ENCODE measurements around the gene INPP5E.

Gene INPP5E

DNA sequence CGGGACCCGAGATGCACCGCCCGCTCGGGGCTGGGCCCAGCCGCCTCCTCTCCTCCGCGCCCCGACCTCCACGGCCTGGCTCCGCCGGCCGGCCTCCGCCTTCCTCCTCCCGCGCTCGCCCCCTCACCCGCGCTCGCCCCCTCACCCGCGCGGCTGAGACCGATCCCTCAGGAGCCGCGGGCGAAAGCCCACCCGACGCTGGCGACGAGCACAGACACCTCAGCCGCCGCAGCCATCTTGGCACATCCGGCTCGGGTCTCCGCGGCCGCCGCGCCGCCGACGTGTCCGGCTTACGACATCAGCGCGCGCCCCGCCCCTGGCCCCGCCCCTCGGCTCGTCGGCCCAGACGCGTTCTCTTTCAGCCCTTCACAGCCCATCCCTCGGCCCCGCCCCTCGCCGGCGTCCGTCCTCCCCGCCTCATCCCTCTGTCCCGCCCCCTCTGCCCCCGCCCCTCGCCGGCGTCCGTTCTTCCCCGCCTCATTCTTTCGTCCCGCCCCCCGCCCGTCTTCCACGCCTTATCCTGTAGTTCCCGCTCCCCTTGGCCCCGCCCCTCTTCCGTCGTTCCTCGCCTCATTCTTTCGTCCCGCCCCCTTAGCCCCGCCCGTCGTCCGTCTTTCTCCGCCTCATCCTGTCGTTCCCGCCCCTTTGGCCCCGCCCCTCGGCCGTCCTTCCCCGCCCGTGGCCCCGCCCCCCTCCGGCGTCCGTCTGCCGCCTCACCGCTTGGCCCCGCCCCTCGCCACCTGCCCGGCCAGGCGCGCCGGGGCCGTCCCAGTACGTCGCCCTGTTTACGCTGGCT lies 43.3 kb upstream of the INPP5E start, which contains the start of gene SEC16A (continued):
- TF ChIP-seq ZNF174 (tag by site-specific recombination; IDR thresholded peaks at IDR 0.05) (no peak), ZNF747 (tag by site-specific recombination; IDR thresholded peaks at IDR 0.05) (no peak), ZNF155 (tag by site-specific recombination; IDR thresholded peaks at IDR 0.05) (no peak), MYNN (tag by site-specific recombination; IDR thresholded peaks at IDR 0.05; ENCODE audit: borderline replicate concordance) (no peak), ZNF335 (tag by site-specific recombination; conservative IDR thresholded peaks at IDR 0.05) (no peak; the same call in 1 of the 2 replicates), ZNF510 (tag by site-specific recombination; IDR thresholded peaks at IDR 0.05; ENCODE audit: insufficient replicate concordance) (no peak), ZNF214 (tag by site-specific recombination; IDR thresholded peaks at IDR 0.05; ENCODE audit: borderline replicate concordance) (no peak), ZNF138 (tag by site-specific recombination; IDR thresholded peaks at IDR 0.05; ENCODE audit: borderline replicate concordance) (no peak), MZF1 (tag by site-specific recombination; IDR thresholded peaks at IDR 0.05; ENCODE audit: borderline replicate concordance) (no peak), ZIC2 (tag by site-specific recombination; IDR thresholded peaks at IDR 0.05) (no peak), ZNF571 (tag by site-specific recombination; IDR thresholded peaks at IDR 0.05) (no peak), ZNF146 (tag by site-specific recombination; IDR thresholded peaks at IDR 0.05) (no peak), ZNF112 (tag by site-specific recombination; IDR thresholded peaks at IDR 0.05) (no peak), ZNF2 (tag by site-specific recombination; IDR thresholded peaks at IDR 0.05) (no peak), ZNF629 (tag by site-specific recombination; IDR thresholded peaks at IDR 0.05) (peak; percentile 53), IKZF3 (tag by site-specific recombination; IDR thresholded peaks at IDR 0.05) (no peak), ZBTB7A (tag by site-specific recombination; IDR thresholded peaks at IDR 0.05; ENCODE audit: low read depth) (no peak; the same call in 1 of the 2 replicates), SP2 (tag by site-specific recombination; IDR thresholded peaks at IDR 0.05) (peak; percentile 86), EGR2 (tag by site-specific recombination; IDR thresholded peaks at IDR 0.05; ENCODE audit: low read depth) (peak; percentile 65), ZNF654 (tag by site-specific recombination; IDR thresholded peaks at IDR 0.05; ENCODE audit: low read depth) (no peak), ZNF416 (tag by site-specific recombination; IDR thresholded peaks at IDR 0.05) (no peak), GLI2 (tag by site-specific recombination; IDR thresholded peaks at IDR 0.05; ENCODE audit: borderline replicate concordance, low read depth) (no peak), ZNF660 (tag by site-specific recombination; IDR thresholded peaks at IDR 0.05) (peak; percentile 56; the same call in 1 of the 2 replicates), YY2 (tag by site-specific recombination; IDR thresholded peaks at IDR 0.05) (peak; percentile 76), ZFP3 (tag by site-specific recombination; IDR thresholded peaks at IDR 0.05; ENCODE audit: low read depth) (no peak), YY1 (tag by site-specific recombination; IDR thresholded peaks at IDR 0.05) (peak; percentile 90), ZNF555 (tag by site-specific recombination; conservative IDR thresholded peaks at IDR 0.05) (no peak), GLIS1 (tag by site-specific recombination; IDR thresholded peaks at IDR 0.05) (no peak)
- TF ChIP-seq, protein P1, sequence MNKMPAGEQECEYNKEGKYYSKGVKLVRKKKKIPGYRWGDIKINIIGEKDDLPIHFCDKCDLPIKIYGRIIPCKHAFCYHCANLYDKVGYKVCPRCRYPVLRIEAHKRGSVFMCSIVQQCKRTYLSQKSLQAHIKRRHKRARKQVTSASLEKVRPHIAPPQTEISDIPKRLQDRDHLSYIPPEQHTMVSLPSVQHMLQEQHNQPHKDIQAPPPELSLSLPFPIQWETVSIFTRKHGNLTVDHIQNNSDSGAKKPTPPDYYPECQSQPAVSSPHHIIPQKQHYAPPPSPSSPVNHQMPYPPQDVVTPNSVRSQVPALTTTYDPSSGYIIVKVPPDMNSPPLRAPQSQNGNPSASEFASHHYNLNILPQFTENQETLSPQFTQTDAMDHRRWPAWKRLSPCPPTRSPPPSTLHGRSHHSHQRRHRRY (tag by site-specific recombination; IDR thresholded peaks at IDR 0.05): no peak
- TF ChIP-seq, protein P2, sequence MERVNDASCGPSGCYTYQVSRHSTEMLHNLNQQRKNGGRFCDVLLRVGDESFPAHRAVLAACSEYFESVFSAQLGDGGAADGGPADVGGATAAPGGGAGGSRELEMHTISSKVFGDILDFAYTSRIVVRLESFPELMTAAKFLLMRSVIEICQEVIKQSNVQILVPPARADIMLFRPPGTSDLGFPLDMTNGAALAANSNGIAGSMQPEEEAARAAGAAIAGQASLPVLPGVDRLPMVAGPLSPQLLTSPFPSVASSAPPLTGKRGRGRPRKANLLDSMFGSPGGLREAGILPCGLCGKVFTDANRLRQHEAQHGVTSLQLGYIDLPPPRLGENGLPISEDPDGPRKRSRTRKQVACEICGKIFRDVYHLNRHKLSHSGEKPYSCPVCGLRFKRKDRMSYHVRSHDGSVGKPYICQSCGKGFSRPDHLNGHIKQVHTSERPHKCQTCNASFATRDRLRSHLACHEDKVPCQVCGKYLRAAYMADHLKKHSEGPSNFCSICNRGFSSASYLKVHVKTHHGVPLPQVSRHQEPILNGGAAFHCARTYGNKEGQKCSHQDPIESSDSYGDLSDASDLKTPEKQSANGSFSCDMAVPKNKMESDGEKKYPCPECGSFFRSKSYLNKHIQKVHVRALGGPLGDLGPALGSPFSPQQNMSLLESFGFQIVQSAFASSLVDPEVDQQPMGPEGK (tag by site-specific recombination; IDR thresholded peaks at IDR 0.05): 0 out of 2 replicates have a peak, but pooled peaks have one; percentile 47
- TF ChIP-seq, protein P3, sequence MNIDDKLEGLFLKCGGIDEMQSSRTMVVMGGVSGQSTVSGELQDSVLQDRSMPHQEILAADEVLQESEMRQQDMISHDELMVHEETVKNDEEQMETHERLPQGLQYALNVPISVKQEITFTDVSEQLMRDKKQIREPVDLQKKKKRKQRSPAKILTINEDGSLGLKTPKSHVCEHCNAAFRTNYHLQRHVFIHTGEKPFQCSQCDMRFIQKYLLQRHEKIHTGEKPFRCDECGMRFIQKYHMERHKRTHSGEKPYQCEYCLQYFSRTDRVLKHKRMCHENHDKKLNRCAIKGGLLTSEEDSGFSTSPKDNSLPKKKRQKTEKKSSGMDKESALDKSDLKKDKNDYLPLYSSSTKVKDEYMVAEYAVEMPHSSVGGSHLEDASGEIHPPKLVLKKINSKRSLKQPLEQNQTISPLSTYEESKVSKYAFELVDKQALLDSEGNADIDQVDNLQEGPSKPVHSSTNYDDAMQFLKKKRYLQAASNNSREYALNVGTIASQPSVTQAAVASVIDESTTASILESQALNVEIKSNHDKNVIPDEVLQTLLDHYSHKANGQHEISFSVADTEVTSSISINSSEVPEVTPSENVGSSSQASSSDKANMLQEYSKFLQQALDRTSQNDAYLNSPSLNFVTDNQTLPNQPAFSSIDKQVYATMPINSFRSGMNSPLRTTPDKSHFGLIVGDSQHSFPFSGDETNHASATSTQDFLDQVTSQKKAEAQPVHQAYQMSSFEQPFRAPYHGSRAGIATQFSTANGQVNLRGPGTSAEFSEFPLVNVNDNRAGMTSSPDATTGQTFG (tag by site-specific recombination; IDR thresholded peaks at IDR 0.05; ENCODE audit: borderline replicate concordance): no peak
- TF ChIP-seq, protein P4, sequence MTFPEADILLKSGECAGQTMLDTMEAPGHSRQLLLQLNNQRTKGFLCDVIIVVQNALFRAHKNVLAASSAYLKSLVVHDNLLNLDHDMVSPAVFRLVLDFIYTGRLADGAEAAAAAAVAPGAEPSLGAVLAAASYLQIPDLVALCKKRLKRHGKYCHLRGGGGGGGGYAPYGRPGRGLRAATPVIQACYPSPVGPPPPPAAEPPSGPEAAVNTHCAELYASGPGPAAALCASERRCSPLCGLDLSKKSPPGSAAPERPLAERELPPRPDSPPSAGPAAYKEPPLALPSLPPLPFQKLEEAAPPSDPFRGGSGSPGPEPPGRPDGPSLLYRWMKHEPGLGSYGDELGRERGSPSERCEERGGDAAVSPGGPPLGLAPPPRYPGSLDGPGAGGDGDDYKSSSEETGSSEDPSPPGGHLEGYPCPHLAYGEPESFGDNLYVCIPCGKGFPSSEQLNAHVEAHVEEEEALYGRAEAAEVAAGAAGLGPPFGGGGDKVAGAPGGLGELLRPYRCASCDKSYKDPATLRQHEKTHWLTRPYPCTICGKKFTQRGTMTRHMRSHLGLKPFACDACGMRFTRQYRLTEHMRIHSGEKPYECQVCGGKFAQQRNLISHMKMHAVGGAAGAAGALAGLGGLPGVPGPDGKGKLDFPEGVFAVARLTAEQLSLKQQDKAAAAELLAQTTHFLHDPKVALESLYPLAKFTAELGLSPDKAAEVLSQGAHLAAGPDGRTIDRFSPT (tag by site-specific recombination; IDR thresholded peaks at IDR 0.05): no peak
- TF ChIP-seq, protein P5, sequence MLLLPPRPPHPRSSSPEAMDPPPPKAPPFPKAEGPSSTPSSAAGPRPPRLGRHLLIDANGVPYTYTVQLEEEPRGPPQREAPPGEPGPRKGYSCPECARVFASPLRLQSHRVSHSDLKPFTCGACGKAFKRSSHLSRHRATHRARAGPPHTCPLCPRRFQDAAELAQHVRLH (tag by site-specific recombination; IDR thresholded peaks at IDR 0.05): no peak

Measured in HEK293 (cell line).